Keratinocyte (primary cell): ENCODE measurements around the gene RBM15. TPM values are rescaled to one million over a fixed set of nuclear protein-coding genes. Genes with fewer than 3 reads are reported as not detected.

Experiments used
- DNase-seq: peaks from one replicate; pipeline ENCODE4 v3.0.0-alpha.2; 2011; ENCODE audit warnings: low read depth, missing footprints, low spot score
- FAIRE-seq: peaks from 2 replicates; lab custom pipeline; 2011; peaks lifted over from hg19 to GRCh38; lab: Jason Lieb, UNC
- H2AFZ ChIP-seq: 2 replicates; pipeline ENCODE4 v1.6.0; 2012; ENCODE audit warnings: low read length, control low read depth, inconsistent platforms; ENCODE audit not compliant: control insufficient read depth
- H3K27ac ChIP-seq: 2 replicates; pipeline ENCODE4 v1.5.1; 2011; ENCODE audit warnings: low read length; ENCODE audit not compliant: control insufficient read depth, insufficient read depth
- H3K27me3 ChIP-seq: 3 replicates; pipeline ENCODE4 v1.6.0; 2011; ENCODE audit warnings: low read length; ENCODE audit not compliant: control insufficient read depth, insufficient read depth; ENCODE audit errors: extremely low read depth
- H3K36me3 ChIP-seq, 2 experiments: 2 replicates in 1 of 2; 3 replicates in 1 of 2; pipeline ENCODE4 v1.5.1; 2011; ENCODE audit warnings: low read length in 2 of 2, mild to moderate bottlenecking in 1 of 2; ENCODE audit not compliant: control insufficient read depth in 2 of 2, insufficient read depth in 2 of 2; ENCODE audit errors: extremely low read depth in 1 of 2
- H3K4me1 ChIP-seq: 3 replicates; pipeline ENCODE4 v1.5.1; 2011; ENCODE audit warnings: low read length; ENCODE audit not compliant: control insufficient read depth, insufficient read depth; ENCODE audit errors: extremely low read depth
- H3K4me2 ChIP-seq: 3 replicates; pipeline ENCODE4 v1.6.0; 2011; ENCODE audit warnings: low read depth, low read length; ENCODE audit not compliant: control insufficient read depth, insufficient read depth; ENCODE audit errors: extremely low read depth
- H3K4me3 ChIP-seq, 3 experiments: fragments of 200-600 bp in 1 of 3; sonication (generic) in 1 of 3; 2 replicates in 2 of 3; 3 replicates in 1 of 3; pipeline ENCODE4 v1.5.1; 2011 to 2016; ENCODE audit warnings: low read length in 3 of 3, mild to moderate bottlenecking in 3 of 3, control low read depth in 2 of 3, inconsistent platforms in 1 of 3, low read depth in 1 of 3, mixed read lengths in 1 of 3, mixed run types in 1 of 3, moderate library complexity in 1 of 3; ENCODE audit not compliant: control insufficient read depth in 2 of 3, insufficient read depth in 2 of 3; ENCODE audit errors: extremely low read depth in 1 of 3
- H3K79me2 ChIP-seq: 2 replicates; pipeline ENCODE4 v1.6.0; 2012; ENCODE audit warnings: low read length; ENCODE audit not compliant: control insufficient read depth, insufficient read depth
- H3K9ac ChIP-seq: 3 replicates; pipeline ENCODE4 v1.6.0; 2011; ENCODE audit warnings: low read length; ENCODE audit not compliant: control insufficient read depth, insufficient read depth; ENCODE audit errors: extremely low read depth
- H3K9me1 ChIP-seq: 3 replicates; pipeline ENCODE4 v1.6.0; 2011; ENCODE audit warnings: low read length; ENCODE audit not compliant: control insufficient read depth, insufficient read depth; ENCODE audit errors: extremely low read depth
- H3K9me3 ChIP-seq: 2 replicates; pipeline ENCODE4 v1.5.1; 2012; ENCODE audit warnings: low read depth, low read length; ENCODE audit not compliant: control insufficient read depth
- H4K20me1 ChIP-seq: 3 replicates; pipeline ENCODE4 v1.6.0; 2011; ENCODE audit warnings: low read length; ENCODE audit not compliant: control insufficient read depth, insufficient read depth; ENCODE audit errors: extremely low read depth
- CTCF ChIP-seq, 3 experiments: IDR thresholded peaks in 1 of 3; conservative IDR thresholded peaks in 1 of 3; optimal IDR thresholded peaks in 1 of 3; 2 replicates in 2 of 3; 3 replicates in 1 of 3; pipeline versions ENCODE3 to v1.5.1; 2011; ENCODE audit warnings: low read length in 3 of 3, mild to moderate bottlenecking in 3 of 3, moderate library complexity in 2 of 3, control low read depth in 1 of 3, inconsistent platforms in 1 of 3; ENCODE audit not compliant: insufficient read depth in 2 of 3; ENCODE audit errors: extremely low read depth in 1 of 3
- EZH2 ChIP-seq: IDR thresholded peaks from one replicate; pipeline ENCODE4 v1.6.1; 2012; ENCODE audit warnings: inconsistent platforms, mild to moderate bottlenecking, low read length, moderate library complexity
- dilution Hi-C: fragments of 300-500 bp; cut with MboI; formaldehyde crosslinking; loops from one replicate; pipeline ENCODE4 v1.7.0; 2020; ENCODE audit warnings: low sequenced_read_pairs; ENCODE audit not compliant: extremely low pct_ligation_motif_present
- polyA plus RNA-seq, 5 experiments: library from polyadenylated mRNA; depleted of rRNA in 3 of 5; stranded (reverse) in 3 of 5; stranded (forward) in 1 of 5; unstranded in 1 of 5; fragments of >200 nt; gene quantifications; 1 replicate in 1 of 5; 2 replicates in 3 of 5; 3 replicates in 1 of 5; pipeline versions ENCODE4 v1.2.1 to v1.2.3, GENCODE V29; 2011 to 2012; ENCODE audit warnings: missing spikeins in 2 of 5, low read depth in 1 of 5, low replicate concordance in 1 of 5

RBM15 gene
- polyA plus RNA-seq, 1 donor (not counting 4 experiments of a cell fraction or from before 2014, with no cell fraction given), result 10.0 TPM

- dilution Hi-C loops, result no loop called here
- Histone ChIP-seq H3K4me1 (peaks cover 16% of the 10 kb centered on the region), H3K27me3 (no peaks in the 10 kb centered on the region), H3K4me2 (no peak overlapping the region), H3K9me3 (no peaks in the 10 kb centered on the region), H3K36me3 (no peaks in the 10 kb centered on the region), H2AFZ (no peak overlapping the region), H4K20me1 (no peaks in the 10 kb centered on the region), H3K9ac (no peak overlapping the region), H3K9me1 (no peaks in the 10 kb centered on the region), H3K4me3 (no peak overlapping the region), H3K79me2 (no peaks in the 10 kb centered on the region), H3K27ac (no peak overlapping the region)
- FAIRE-seq (no peak), DNase-seq (no peak)
- no peak for TF ChIP-seq CTCF (optimal IDR thresholded peaks at IDR 0.05 in 1 of 3, IDR thresholded peaks at IDR 0.05 in 1 of 3, conservative IDR thresholded peaks at IDR 0.05 in 1 of 3; ENCODE audit: extremely low read depth in 1 of 3, insufficient read depth in 2 of 3, low read length in 3 of 3)
- no peak for TF ChIP-seq EZH2
Observed at GRCh38 chr1:110305900-110306420, 33.2 kb upstream of the RBM15 start.

GRCh38 chr1:110307239-110307974 lies 31.8 kb upstream of the RBM15 start:
- Histone ChIP-seq H3K4me3 (no peak overlapping the region), H3K27ac (no peak overlapping the region), H4K20me1 (no peaks in the 10 kb centered on the region), H3K27me3 (no peaks in the 10 kb centered on the region), H3K9ac (no peak overlapping the region), H3K79me2 (no peaks in the 10 kb centered on the region), H2AFZ (no peak overlapping the region), H3K36me3 (no peaks in the 10 kb centered on the region), H3K9me1 (no peaks in the 10 kb centered on the region), H3K4me2 (no peak overlapping the region), H3K4me1 (peaks cover 16% of the 10 kb centered on the region), H3K9me3 (no peaks in the 10 kb centered on the region)
- dilution Hi-C loops, result no loop called here
- TF ChIP-seq EZH2 (no peak), CTCF (optimal IDR thresholded peaks at IDR 0.05 in 1 of 3, IDR thresholded peaks at IDR 0.05 in 1 of 3, conservative IDR thresholded peaks at IDR 0.05 in 1 of 3; ENCODE audit: extremely low read depth in 1 of 3, insufficient read depth in 2 of 3, low read length in 3 of 3) (no peak)
- FAIRE-seq (no peak), DNase-seq (no peak)
